A549 (cell line): ENCODE results near the gene HOXD9. TPM values are rescaled to one million over a fixed set of nuclear protein-coding genes. Genes with fewer than 3 reads are reported as not detected.

Experiments used
- ATAC-seq, 2 experiments: fragments of 200-7000 bp in 1 of 2; fragments of >200 bp in 1 of 2; cut with Nextera tagmentation in 1 of 2; cut with Tn5 transposase in 1 of 2; 3 replicates each; pipeline versions ENCODE4 v1.8.0 to v1.9.1; 2018 to 2020; ENCODE audit warnings: mild to moderate bottlenecking in 1 of 2, moderate library complexity in 1 of 2
- CTCF ChIA-PET: fragments of 300-600 bp; sonication (Branson Sonifier 250); formaldehyde crosslinking; extraction: SDS; loops from one replicate; lab custom pipeline; 2021; ENCODE audit warnings: antibody characterized with exemption, inconsistent platforms; lab: Yijun Ruan, JAX
- POLR2A ChIA-PET: fragments of 350-600 bp; formaldehyde crosslinking; extraction: SDS; loops from one replicate; lab custom pipeline; 2021; ENCODE audit warnings: antibody characterized with exemption, inconsistent platforms; lab: Yijun Ruan, JAX
- DNase-seq, 2 experiments: peaks; one replicate each; pipeline versions ENCODE4 v3.0.0 to v3.0.0-alpha.2; 2011 to 2016; ENCODE audit warnings: low read depth in 1 of 2, low spot score in 1 of 2
- FAIRE-seq: peaks from 2 replicates; lab custom pipeline; 2011; peaks lifted over from hg19 to GRCh38; lab: Jason Lieb, UNC
- H3K27ac ChIP-seq, 2 experiments: fragments of >200 bp; sonication (Bioruptor Twin); formaldehyde crosslinking; 3 replicates each; pipeline ENCODE4 v1.5.1; 2016 to 2017
- H3K4me1 ChIP-seq: fragments of >200 bp; sonication (Bioruptor Twin); formaldehyde crosslinking; 3 replicates; pipeline ENCODE4 v1.6.1; 2016
- H3K4me2 ChIP-seq: fragments of >200 bp; sonication (Bioruptor Twin); formaldehyde crosslinking; 3 replicates; pipeline ENCODE4 v1.6.1; 2016
- H3K4me3 ChIP-seq: fragments of >200 bp; sonication (Bioruptor Twin); formaldehyde crosslinking; 3 replicates; pipeline ENCODE4 v1.5.1; 2016
- H3K9me3 ChIP-seq: fragments of >200 bp; sonication (Bioruptor Twin); formaldehyde crosslinking; 3 replicates; pipeline ENCODE4 v1.6.1; 2016
- CBX2 ChIP-seq: fragments of 200-600 bp; sonication (generic); IDR thresholded peaks from 2 replicates; pipeline ENCODE4 v1.6.1; 2016; ENCODE audit warnings: low read depth, mild to moderate bottlenecking, borderline replicate concordance
- CBX8 ChIP-seq: fragments of 200-600 bp; sonication (generic); IDR thresholded peaks from 2 replicates; pipeline ENCODE4 v1.6.1; 2016
- CHD4 ChIP-seq: fragments of 200-600 bp; sonication (generic); IDR thresholded peaks from 2 replicates; pipeline ENCODE4 v1.6.1; 2016; ENCODE audit warnings: antibody characterized with exemption, mild to moderate bottlenecking, borderline replicate concordance
- CTCF ChIP-seq: fragments of >200 bp; sonication (Bioruptor Twin); formaldehyde crosslinking; IDR thresholded peaks from 3 replicates; pipeline ENCODE4 v1.5.1; 2016
- E2F6 ChIP-seq: IDR thresholded peaks from 2 replicates; pipeline ENCODE4 v1.6.1; 2012; ENCODE audit warnings: low read depth, borderline replicate concordance
- EHF ChIP-seq: fragments of 250-450 bp; sonication (Bioruptor Pico); IDR thresholded peaks from 2 replicates; pipeline ENCODE4 v1.5.0; 2020; ENCODE audit warnings: mild to moderate bottlenecking
- EP300 ChIP-seq, 2 experiments: fragments of >200 bp; sonication (Bioruptor Twin); formaldehyde crosslinking; IDR thresholded peaks; 2 replicates in 1 of 2; 3 replicates in 1 of 2; pipeline ENCODE4 v1.6.1; 2016 to 2017
- FOSL2 ChIP-seq, 2 experiments: fragments of 450-650 bp in 1 of 2; fragments of >200 bp in 1 of 2; sonication (Bioruptor Twin) in 1 of 2; formaldehyde crosslinking; IDR thresholded peaks; 2 replicates each; pipeline versions ENCODE4 v1.5.0 to v1.6.1; 2016 to 2020; ENCODE audit warnings: mild to moderate bottlenecking in 1 of 2, moderate library complexity in 1 of 2
- HES2 ChIP-seq: fragments of >200 bp; sonication (Bioruptor Twin); formaldehyde crosslinking; IDR thresholded peaks from 2 replicates; pipeline ENCODE4 v1.6.1; 2016
- HMGXB4 ChIP-seq: fragments of 250-450 bp; sonication (Bioruptor Pico); IDR thresholded peaks from 2 replicates; pipeline ENCODE4 v1.5.0; 2021; ENCODE audit warnings: mild to moderate bottlenecking, moderate library complexity, borderline replicate concordance
- HOXA7 ChIP-seq: fragments of 250-450 bp; sonication (Bioruptor Pico); IDR thresholded peaks from 2 replicates; pipeline ENCODE4 v1.5.0; 2020; ENCODE audit warnings: mild to moderate bottlenecking, moderate library complexity
- HOXB5 ChIP-seq: fragments of 250-450 bp; sonication (Bioruptor Pico); IDR thresholded peaks from 2 replicates; pipeline ENCODE4 v1.5.0; 2020; ENCODE audit warnings: mild to moderate bottlenecking, moderate library complexity
- JUNB ChIP-seq: fragments of >200 bp; sonication (Bioruptor Twin); formaldehyde crosslinking; IDR thresholded peaks from 2 replicates; pipeline ENCODE4 v1.6.1; 2016
- MAX ChIP-seq: IDR thresholded peaks from 2 replicates; pipeline ENCODE4 v1.6.1; 2012
- MYC ChIP-seq: IDR thresholded peaks from 2 replicates; pipeline ENCODE4 v1.6.1; 2012; ENCODE audit warnings: mild to moderate bottlenecking, inconsistent platforms, low read length, improper control_type of control experiment, borderline replicate concordance
- PBX3 ChIP-seq: IDR thresholded peaks from 2 replicates; pipeline ENCODE4 v1.6.1; 2012
- PHF8 ChIP-seq: fragments of 200-600 bp; sonication (generic); IDR thresholded peaks from 2 replicates; pipeline ENCODE4 v1.6.1; 2016; ENCODE audit warnings: low read depth, mild to moderate bottlenecking, antibody characterized with exemption, moderate library complexity, borderline replicate concordance
- POLR2A ChIP-seq: IDR thresholded peaks from 2 replicates; pipeline ENCODE4 v1.6.1; 2012; ENCODE audit warnings: mild to moderate bottlenecking, low read length
- POLR2AphosphoS2 ChIP-seq: conservative IDR thresholded peaks from 2 replicates; pipeline ENCODE4 v1.6.1; 2012; ENCODE audit warnings: low read length, improper control_type of control experiment, inconsistent platforms
- TP53 ChIP-seq: fragments of 250-450 bp; sonication (Bioruptor Pico); IDR thresholded peaks from 2 replicates; pipeline ENCODE4 v1.5.0; 2021; ENCODE audit warnings: mild to moderate bottlenecking, moderate library complexity
- ZNF302 ChIP-seq: fragments of 250-450 bp; sonication (Bioruptor Pico); IDR thresholded peaks from 2 replicates; pipeline ENCODE4 v1.9.0; 2021; ENCODE audit warnings: inconsistent platforms, mild to moderate bottlenecking, moderate library complexity
- WGBS: methylation state at CpG from one replicate; pipeline ENCODE4 v1.1.6; 2017; ENCODE audit errors: missing lambda C conversion rate; 5-methylcytosine and 5-hydroxymethylcytosine counted together
- polyA plus RNA-seq, 4 experiments: library from polyadenylated mRNA; depleted of rRNA in 3 of 4; stranded (reverse); fragments of >200 nt; fragmentation: RNase III in 1 of 4; extraction: RNeasy Plus Mini Kit Qiagen cat#74134 plus additional on column Dnase treatment in 1 of 4; gene quantifications; 2 replicates in 3 of 4; 3 replicates in 1 of 4; pipeline ENCODE4 v1.2.3, GENCODE V29; 2011 to 2017

The HOXD9 gene
- polyA plus RNA-seq, 2 of the 4 experiments (the other 2 are of a cell fraction): 0.45 to 1.0 TPM

GRCh38 chr2:176149481-176149938, 27.0 kb downstream of the HOXD9 start (continued):
- TF ChIP-seq TP53 (CRISPR knock-in tag): no peak
- TF ChIP-seq CTCF: no peak
- TF ChIP-seq EP300 (IDR thresholded peaks at IDR 0.05): no peak
- no peak for TF ChIP-seq CHD4

GRCh38 chr2:176149939-176150583, 27.5 kb downstream of the HOXD9 start:
- CTCF ChIA-PET: interaction anchor here (0.6 to 2.6 kb wide), 5 partner anchors 10 to 502 kb away, joined by 3 to 22 read pairs (median 5); no protein-coding TSS in a partner anchor

More at GRCh38 chr2:176149939-176150583, 27.5 kb downstream of the HOXD9 start:
- ATAC-seq (no peak), FAIRE-seq (no peak), DNase-seq (no peak)
- no peaks in the 10 kb centered on the region for H3K9me3 ChIP-seq
- H3K27ac ChIP-seq: no peak overlapping the region
- H3K4me3 ChIP-seq: no peak overlapping the region
- no peaks in the 10 kb centered on the region for H3K4me1 ChIP-seq
- H3K4me2 ChIP-seq: no peak overlapping the region
- TF ChIP-seq MAX: no peak
- no peak for TF ChIP-seq HMGXB4 (CRISPR knock-in tag)
- TF ChIP-seq PHF8: no peak
- no peak for TF ChIP-seq MYC
- TF ChIP-seq CBX8: no peak
- TF ChIP-seq POLR2AphosphoS2: no peak
- TF ChIP-seq ZNF302 (CRISPR knock-in tag): no peak
- no peak for TF ChIP-seq HES2
- TF ChIP-seq EHF: no peak
- TF ChIP-seq E2F6: no peak
- TF ChIP-seq FOSL2 (IDR thresholded peaks at IDR 0.05): no peak
- TF ChIP-seq FOSL2 (CRISPR knock-in tag; IDR thresholded peaks at IDR 0.05): no peak
- TF ChIP-seq PBX3: no peak
- no peak for TF ChIP-seq HOXA7 (CRISPR knock-in tag)
- no peak for TF ChIP-seq JUNB
- TF ChIP-seq HOXB5 (CRISPR knock-in tag): no peak
- no peak for TF ChIP-seq POLR2A
- TF ChIP-seq CBX2: no peak
- TF ChIP-seq CTCF: no peak
- POLR2A ChIA-PET: no interaction called here
- 84% methylated on average over 24 of the region's 24 CpGs for WGBS
